GM21390 (cell line): Measurements from ENCODE around the gene TEX29.

Experiments
- ATAC-seq: cut with Tn5 transposase; IDR thresholded peaks from one replicate; pipeline ENCODE4 v1.9.1; 2021; ENCODE audit not compliant: unreplicated experiment

Gene TEX29

GRCh38 chr13:111319998-111320911 lies at the start of gene TEX29:
Gene TEX29, plus strand, starts transcription at chr13:111320642. Its CDS starts 249 bp downstream, at chr13:111320891.
- ATAC-seq: no peak

- ATAC-seq: no peak
These were observed 49.4 kb upstream of the TEX29 start for GRCh38 chr13:111270765-111271698.

- ATAC-seq: no peak
These were observed 48.3 kb upstream of the TEX29 start for GRCh38 chr13:111272117-111272516.

- ATAC-seq: no peak
These were observed 45.1 kb upstream of the TEX29 start for GRCh38 chr13:111275382-111275781.

GRCh38 chr13:111275995-111276618 lies 44.3 kb upstream of the TEX29 start:
- ATAC-seq: no peak

GRCh38 chr13:111278258-111278657 lies 42.2 kb upstream of the TEX29 start:
- no peak for ATAC-seq

GRCh38 chr13:111278743-111279652 lies 41.4 kb upstream of the TEX29 start:
- ATAC-seq: no peak

- no peak for ATAC-seq
These were observed 40.2 kb upstream of the TEX29 start for GRCh38 chr13:111280226-111280625.

- no peak for ATAC-seq
These were observed 39.5 kb upstream of the TEX29 start for GRCh38 chr13:111280681-111281585.

- no peak for ATAC-seq
These were observed 38.6 kb upstream of the TEX29 start for GRCh38 chr13:111281751-111282311.

GRCh38 chr13:111282425-111282824 lies 38.0 kb upstream of the TEX29 start:
- ATAC-seq: no peak

- no peak for ATAC-seq
These were observed 37.4 kb upstream of the TEX29 start for GRCh38 chr13:111282997-111283396.

- ATAC-seq: no peak
These were observed 37.0 kb upstream of the TEX29 start for GRCh38 chr13:111283457-111283856.

- ATAC-seq: no peak
These were observed 36.5 kb upstream of the TEX29 start for GRCh38 chr13:111283991-111284390.

- no peak for ATAC-seq
These were observed 35.9 kb upstream of the TEX29 start for GRCh38 chr13:111284565-111284964.

- no peak for ATAC-seq
These were observed 34.3 kb upstream of the TEX29 start for GRCh38 chr13:111286162-111286561.

GRCh38 chr13:111286749-111287148 lies 33.7 kb upstream of the TEX29 start:
- ATAC-seq: no peak

- ATAC-seq: no peak
These were observed 33.2 kb upstream of the TEX29 start for GRCh38 chr13:111287201-111287600.

GRCh38 chr13:111288276-111288675 lies 32.2 kb upstream of the TEX29 start:
- ATAC-seq: no peak
